ENCODE results near the gene MALL.
"Not testable (repeated sequence)": the region's sequence is repeated elsewhere in the genome, so short reads cannot be mapped to it uniquely, and the experiment has no call there.

Gene MALL

GRCh38 chr2:110050222-110050621, 65.4 kb downstream of the MALL start:
- not testable (repeated sequence) for DNase-seq (ENCODE audit: low spot score)

GRCh38 chr2:110049769-110050168, 65.9 kb downstream of the MALL start:
- not testable (repeated sequence) for DNase-seq (ENCODE audit: low spot score)

- not testable (repeated sequence) for DNase-seq (ENCODE audit: low spot score)
These were observed 67.1 kb downstream of the MALL start for GRCh38 chr2:110048255-110049197.

GRCh38 chr2:110047225-110047624, 68.4 kb downstream of the MALL start:
- DNase-seq (ENCODE audit: low spot score) = not testable (repeated sequence)

DNA sequence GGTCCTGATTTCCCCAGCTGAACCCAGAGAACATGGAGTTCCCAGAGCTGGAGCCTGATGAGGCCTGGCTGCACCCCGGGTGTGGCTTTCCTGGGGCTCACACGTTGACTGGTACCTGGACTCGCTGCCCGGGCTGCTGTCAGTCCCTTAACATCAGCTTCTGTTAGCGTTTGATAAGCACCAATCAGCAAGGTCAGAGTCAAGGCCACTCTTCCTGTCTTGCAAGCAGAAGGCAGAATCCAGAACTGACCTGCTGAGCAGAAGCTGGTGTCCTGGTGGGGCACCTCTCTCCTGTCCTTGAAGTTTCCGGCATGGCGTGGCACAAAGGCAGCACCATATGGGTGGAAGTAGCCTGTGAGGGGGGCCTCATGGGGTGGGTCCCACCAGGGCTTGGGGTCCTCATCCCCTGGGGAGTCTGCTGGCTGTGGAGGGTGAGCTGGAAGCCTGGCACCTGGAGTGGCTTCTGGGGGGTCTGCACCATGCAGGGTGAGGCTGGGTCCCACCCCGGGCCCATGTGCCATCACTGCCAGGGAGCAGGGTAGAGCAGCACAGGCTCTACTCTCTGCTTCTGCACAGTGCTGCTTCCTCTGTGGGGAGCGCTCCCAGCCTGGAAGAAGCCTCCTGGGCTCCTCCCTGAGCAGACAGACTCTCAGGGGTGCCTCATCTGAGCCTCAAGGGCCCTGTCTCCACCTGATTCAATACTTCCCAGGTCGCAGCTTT, 73.5 kb downstream of the MALL start:
- not testable (repeated sequence) for DNase-seq (ENCODE audit: low spot score)

- DNase-seq (ENCODE audit: low spot score) = not testable (repeated sequence)
These were observed 78.3 kb downstream of the MALL start for GRCh38 chr2:110037336-110037735.

DNA sequence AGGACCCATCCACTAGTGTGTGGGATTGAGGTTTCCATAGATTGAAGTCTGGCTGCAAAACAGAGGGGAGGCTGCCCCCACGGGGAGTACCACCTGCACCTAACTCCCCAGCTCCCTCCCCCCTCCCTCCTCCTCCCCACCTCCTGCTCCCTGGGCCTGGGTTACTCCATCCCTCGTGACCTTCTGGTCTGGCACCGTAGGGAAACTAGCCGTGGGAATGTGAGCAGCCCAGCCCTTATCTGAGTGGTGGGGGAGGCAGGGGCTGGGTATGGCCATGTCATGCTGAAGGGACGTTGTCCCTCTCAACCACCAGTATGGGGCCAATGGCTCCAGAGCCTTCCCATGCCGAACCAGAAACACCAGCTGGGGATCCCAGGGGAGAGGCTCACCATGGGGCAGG, 80.2 kb downstream of the MALL start:
- not testable (repeated sequence) for DNase-seq (ENCODE audit: low spot score)

GRCh38 chr2:110034935-110035334, 80.7 kb downstream of the MALL start:
- not testable (repeated sequence) for DNase-seq (ENCODE audit: low spot score)

Data from LoVo (cell line).